IMR-90 (cell line): ENCODE data around the gene NEU1. TPM values are rescaled to one million over a fixed set of nuclear protein-coding genes. Genes with fewer than 3 reads are reported as not detected.
A peak's percentile ranks its signal among the peaks of the same experiment; 100 is the strongest.
"Not testable (repeated sequence)": the region's sequence is repeated elsewhere in the genome, so short reads cannot be mapped to it uniquely, and the experiment has no call there.

ENCODE experiments used
- ATAC-seq: fragments of 200-7000 bp; cut with Tn5 transposase; 2 replicates; pipeline ENCODE4 v1.9.1; 2020; ENCODE audit warnings: low read depth, mild to moderate bottlenecking, moderate library complexity
- BruUV-seq: library from RNA; stranded (reverse); fragments of 400-500 nt; replicated peaks from 2 replicates; lab custom pipeline; 2021; lab: Mats Ljungman, UMichigan
- CTCF ChIA-PET: fragments of 300-600 bp; formaldehyde crosslinking; extraction: SDS; loops from one replicate; lab custom pipeline; 2021; ENCODE audit warnings: antibody characterized with exemption; lab: Yijun Ruan, JAX
- POLR2A ChIA-PET: fragments of 300-600 bp; sonication (Branson Sonifier 250); formaldehyde crosslinking; loops from one replicate; lab custom pipeline; 2022; ENCODE audit warnings: antibody characterized with exemption; ENCODE audit not compliant: unreplicated experiment; lab: Charles Lee
- DNase-seq: peaks from one replicate; pipeline ENCODE4 v3.0.0; 2013
- H2AFZ ChIP-seq: replicated peaks from 2 replicates; pipeline ENCODE3; 2013; ENCODE audit warnings: low read length, mild to moderate bottlenecking; ENCODE audit not compliant: poor library complexity
- H2AK5ac ChIP-seq: 2 replicates; pipeline ENCODE4 v1.6.1; 2013; ENCODE audit warnings: low read depth, low read length, inconsistent platforms
- H2AK9ac ChIP-seq: replicated peaks from 2 replicates; pipeline ENCODE3; 2013; ENCODE audit warnings: mild to moderate bottlenecking, low read depth, low read length, moderate library complexity; ENCODE audit not compliant: poor library complexity
- H2BK120ac ChIP-seq: 2 replicates; pipeline ENCODE4 v1.6.1; 2013; ENCODE audit warnings: low read depth, low read length, inconsistent platforms
- H2BK15ac ChIP-seq: 3 replicates; pipeline ENCODE4 v1.6.1; 2013; ENCODE audit warnings: low read depth, low read length, inconsistent platforms
- H2BK20ac ChIP-seq: 2 replicates; pipeline ENCODE4 v1.6.1; 2013; ENCODE audit warnings: low read depth, mild to moderate bottlenecking, inconsistent platforms, low read length, moderate library complexity
- H2BK5ac ChIP-seq: 2 replicates; pipeline ENCODE4 v1.6.1; 2013; ENCODE audit warnings: mild to moderate bottlenecking, low read depth, low read length, inconsistent platforms; ENCODE audit not compliant: poor library complexity, severe bottlenecking
- H3K14ac ChIP-seq: replicated peaks from 2 replicates; pipeline ENCODE4 v1.6.1; 2013; ENCODE audit warnings: low read depth, low read length, inconsistent platforms
- H3K18ac ChIP-seq: 2 replicates; pipeline ENCODE4 v1.6.1; 2013; ENCODE audit warnings: low read depth, low read length, control low read depth
- H3K23ac ChIP-seq: 2 replicates; pipeline ENCODE4 v1.6.1; 2013; ENCODE audit warnings: low read depth, low read length, inconsistent platforms
- H3K27ac ChIP-seq: 2 replicates; pipeline ENCODE4 v1.5.1; 2013; ENCODE audit warnings: mild to moderate bottlenecking, control low read depth, low read length; ENCODE audit not compliant: insufficient read depth
- H3K27me3 ChIP-seq: 2 replicates; pipeline ENCODE4 v1.6.1; 2013; ENCODE audit warnings: low read length; ENCODE audit not compliant: control insufficient read depth, insufficient read depth
- H3K36me3 ChIP-seq: 2 replicates; pipeline ENCODE4 v1.6.1; 2013; ENCODE audit warnings: low read length, mixed read lengths; ENCODE audit not compliant: control insufficient read depth, insufficient read depth
- H3K4ac ChIP-seq: 2 replicates; pipeline ENCODE4 v1.6.1; 2013; ENCODE audit warnings: low read depth, low read length, inconsistent platforms
- H3K4me1 ChIP-seq: 2 replicates; pipeline ENCODE4 v1.6.1; 2013; ENCODE audit warnings: low read length, mixed read lengths; ENCODE audit not compliant: control insufficient read depth, insufficient read depth
- H3K4me2 ChIP-seq: 2 replicates; pipeline ENCODE4 v1.6.1; 2013; ENCODE audit warnings: low read depth, mild to moderate bottlenecking, control low read depth, low read length, moderate library complexity
- H3K4me3 ChIP-seq: 2 replicates; pipeline ENCODE4 v1.5.1; 2013; ENCODE audit warnings: low read depth, mild to moderate bottlenecking, control low read depth, low read length, moderate library complexity; ENCODE audit not compliant: insufficient read depth
- H3K56ac ChIP-seq: 2 replicates; pipeline ENCODE4 v1.6.1; 2013; ENCODE audit warnings: low read length, inconsistent platforms; ENCODE audit not compliant: insufficient read depth; ENCODE audit errors: extremely low read depth
- H3K79me1 ChIP-seq, 2 experiments: 2 replicates each; pipeline ENCODE4 v1.6.1; 2013; ENCODE audit warnings: low read length in 2 of 2, inconsistent platforms in 1 of 2, low read depth in 1 of 2
- H3K9ac ChIP-seq: 2 replicates; pipeline ENCODE4 v1.6.1; 2013; ENCODE audit warnings: low read depth, low read length, control low read depth
- H3K9me1 ChIP-seq: 2 replicates; pipeline ENCODE4 v1.6.1; 2013; ENCODE audit warnings: low read length, inconsistent platforms; ENCODE audit not compliant: insufficient read depth
- H3K9me3 ChIP-seq: 2 replicates; pipeline ENCODE4 v1.6.1; 2013; ENCODE audit warnings: low read length; ENCODE audit not compliant: control insufficient read depth, insufficient read depth
- H4K20me1 ChIP-seq: 2 replicates; pipeline ENCODE4 v1.6.1; 2013; ENCODE audit warnings: low read length, inconsistent platforms; ENCODE audit not compliant: insufficient read depth
- H4K5ac ChIP-seq: 2 replicates; pipeline ENCODE4 v1.6.1; 2013; ENCODE audit warnings: mild to moderate bottlenecking, low read depth, low read length, control low read depth
- H4K8ac ChIP-seq, 2 experiments: 2 replicates each; pipeline ENCODE4 v1.6.1; 2013; ENCODE audit warnings: low read depth in 2 of 2, low read length in 2 of 2, control low read depth in 1 of 2, inconsistent platforms in 1 of 2
- H4K91ac ChIP-seq: 2 replicates; pipeline ENCODE4 v1.6.1; 2013; ENCODE audit warnings: low read depth, low read length, inconsistent platforms; ENCODE audit not compliant: insufficient read depth
- WGBS, 2 experiments: methylation state at CpG; one replicate each; pipeline versions ENCODE4 v1.1.5 to v1.1.7; 2013; ENCODE audit warnings: missing lambda C conversion rate in 2 of 2; ENCODE audit not compliant: insufficient read length in 1 of 2; ENCODE audit errors: extremely low coverage in 2 of 2; 5-methylcytosine and 5-hydroxymethylcytosine counted together
- dilution Hi-C: fragments of 300-500 bp; cut with HindIII; formaldehyde crosslinking; loops from one replicate; pipeline ENCODE4 v1.14.3; 2018; ENCODE audit warnings: low sequenced_read_pairs; ENCODE audit not compliant: unreplicated experiment
- in situ Hi-C: fragments of 300-500 bp; cut with MboI; formaldehyde crosslinking; loops from 3 replicates; pipeline ENCODE4 v1.14.3; 2019; ENCODE audit warnings: low sequenced_read_pairs, inconsistent platforms, mixed read lengths
- intact Hi-C: fragments of 100-400 bp; cut with micrococcal nuclease; formaldehyde crosslinking; loops from 2 replicates; pipeline ENCODE4 v1.10.0; 2022
- polyA plus RNA-seq, 3 experiments: library from polyadenylated mRNA; depleted of rRNA; stranded (reverse); fragments of >200 nt; gene quantifications; 2 replicates each; pipeline ENCODE4 v1.2.3, GENCODE V29; 2012; ENCODE audit warnings: low replicate concordance in 1 of 3
- total RNA-seq: library from RNA; depleted of rRNA; stranded (reverse); fragments of >200 nt; gene quantifications from 2 replicates; pipeline ENCODE4 v1.2.3, GENCODE V29; 2012

NEU1 gene
- total and polyA plus RNA-seq, 2 of the 4 experiments (the other 2 are of a cell fraction), result 28.5 to 36.2 TPM

DNA sequence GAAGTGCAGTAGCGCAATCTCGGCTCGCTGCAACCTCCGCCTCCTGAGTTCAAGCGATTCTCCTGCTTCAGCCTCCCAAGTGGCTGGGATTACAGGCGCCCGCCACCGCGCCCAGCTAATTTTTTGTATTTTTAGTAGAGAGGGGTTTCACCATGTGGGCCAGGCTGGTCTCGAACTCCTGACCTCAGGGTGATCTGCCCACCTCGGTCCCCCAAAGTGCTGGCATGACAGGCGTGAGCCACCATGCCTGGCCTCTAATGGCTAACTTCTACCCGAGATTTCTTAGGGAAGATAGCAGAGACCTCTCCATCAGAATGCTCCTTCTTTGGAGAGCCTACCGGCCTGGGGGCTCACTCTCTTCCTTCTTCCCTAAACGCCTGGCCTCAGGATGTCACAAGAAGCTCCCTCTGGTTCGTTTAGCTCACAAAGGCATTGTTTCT lies 1.5 kb upstream of the NEU1 start:
- peak overlapping the region; percentile 97 for H2AFZ ChIP-seq
- intact Hi-C loops, H3K27me3 ChIP-seq, H3K23ac ChIP-seq, DNase-seq, H2BK120ac ChIP-seq, H3K18ac ChIP-seq, H3K9me3 ChIP-seq, H4K5ac ChIP-seq, H2BK5ac ChIP-seq, BruUV-seq, H2BK20ac ChIP-seq, H4K91ac ChIP-seq, ATAC-seq, in situ Hi-C loops, CTCF ChIA-PET, dilution Hi-C loops, H3K9me1 ChIP-seq, H3K27ac ChIP-seq, H3K4me1 ChIP-seq, H3K56ac ChIP-seq, H2BK15ac ChIP-seq, H3K14ac ChIP-seq, H4K20me1 ChIP-seq: not testable (repeated sequence)
- 40% methylated on average over 5 of the region's 16 CpGs; no CpG with 5 or more reads in 1 of the 2 experiments for WGBS, 2 experiments
- H3K79me1 ChIP-seq, result peaks cover 7 to 20% of the 10 kb centered on the region in 2 experiments; a peak in 2 of 4 replicates
- peaks cover 18% of the 10 kb centered on the region for H3K36me3 ChIP-seq
- peak overlapping the region; percentile 71 for H3K4me2 ChIP-seq
- H3K4me3 ChIP-seq, result peak overlapping the region; percentile 60
- peak overlapping the region; percentile 17; the same call in 1 of the 2 replicates for H3K9ac ChIP-seq
- POLR2A ChIA-PET, result interaction anchor here (0.6 kb wide), 2 partner anchors 95 to 242 kb away, joined by 3 read pairs; partner anchors contain the start of gene SKIC2
- peak overlapping the region; percentile 53; the same call in 1 of the 2 replicates for H3K4ac ChIP-seq
- H2AK9ac ChIP-seq, result peak overlapping the region; percentile 83
- H4K8ac ChIP-seq, result peak overlapping the region in 1 of 2 experiments; percentile 1; a peak in 1 of 4 replicates
- peak overlapping the region; percentile 86 for H2AK5ac ChIP-seq
